ENCODE results near the gene COPG2.

COPG2 gene, protein sequence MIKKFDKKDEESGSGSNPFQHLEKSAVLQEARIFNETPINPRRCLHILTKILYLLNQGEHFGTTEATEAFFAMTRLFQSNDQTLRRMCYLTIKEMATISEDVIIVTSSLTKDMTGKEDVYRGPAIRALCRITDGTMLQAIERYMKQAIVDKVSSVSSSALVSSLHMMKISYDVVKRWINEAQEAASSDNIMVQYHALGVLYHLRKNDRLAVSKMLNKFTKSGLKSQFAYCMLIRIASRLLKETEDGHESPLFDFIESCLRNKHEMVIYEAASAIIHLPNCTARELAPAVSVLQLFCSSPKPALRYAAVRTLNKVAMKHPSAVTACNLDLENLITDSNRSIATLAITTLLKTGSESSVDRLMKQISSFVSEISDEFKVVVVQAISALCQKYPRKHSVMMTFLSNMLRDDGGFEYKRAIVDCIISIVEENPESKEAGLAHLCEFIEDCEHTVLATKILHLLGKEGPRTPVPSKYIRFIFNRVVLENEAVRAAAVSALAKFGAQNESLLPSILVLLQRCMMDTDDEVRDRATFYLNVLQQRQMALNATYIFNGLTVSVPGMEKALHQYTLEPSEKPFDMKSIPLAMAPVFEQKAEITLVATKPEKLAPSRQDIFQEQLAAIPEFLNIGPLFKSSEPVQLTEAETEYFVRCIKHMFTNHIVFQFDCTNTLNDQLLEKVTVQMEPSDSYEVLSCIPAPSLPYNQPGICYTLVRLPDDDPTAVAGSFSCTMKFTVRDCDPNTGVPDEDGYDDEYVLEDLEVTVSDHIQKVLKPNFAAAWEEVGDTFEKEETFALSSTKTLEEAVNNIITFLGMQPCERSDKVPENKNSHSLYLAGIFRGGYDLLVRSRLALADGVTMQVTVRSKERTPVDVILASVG

GRCh38 chr7:130668258-130669084, at the start of gene COPG2:
Gene COPG2, minus strand, starts transcription at chr7:130668748. Its CDS starts 80 bp downstream, at chr7:130668668.
- Histone ChIP-seq H3K79me2 (ENCODE audit: control insufficient read depth, low read length) (no peaks in the 10 kb centered on the region; the same call in 1 of the 2 replicates), H3K36me3 (ENCODE audit: control insufficient read depth, low read length) (no peaks in the 10 kb centered on the region), H3K4me2 (ENCODE audit: low read length) (peak within 1 kb of the TSS; percentile 87), H3K4me1 (ENCODE audit: control insufficient read depth, low read length) (peaks cover 18% of the 10 kb centered on the region), H3F3A (ENCODE audit: control insufficient read depth, insufficient read depth) (0 out of 2 replicates have a peak, but pooled peaks cover 3% of the 10 kb centered on the region), H4K20me1 (ENCODE audit: control insufficient read depth, insufficient read depth, low read depth, low read length) (no peaks in the 10 kb centered on the region), H3K27me3 (ENCODE audit: control insufficient read depth, low read length) (no peaks in the 10 kb centered on the region), H3K27ac (ENCODE audit: low read depth, low read length) (peak within 1 kb of the TSS; percentile 48; the same call in 1 of the 2 replicates), H3K9me3 (ENCODE audit: control insufficient read depth, insufficient read depth, low read length) (no peaks in the 10 kb centered on the region), H3K4me3 (ENCODE audit: low read length) (peak within 1 kb of the TSS; percentile 86), H3K9me2 (replicated peaks; ENCODE audit: control insufficient read depth, low read length) (no peaks in the 10 kb centered on the region)
- TF ChIP-seq, protein P1, sequence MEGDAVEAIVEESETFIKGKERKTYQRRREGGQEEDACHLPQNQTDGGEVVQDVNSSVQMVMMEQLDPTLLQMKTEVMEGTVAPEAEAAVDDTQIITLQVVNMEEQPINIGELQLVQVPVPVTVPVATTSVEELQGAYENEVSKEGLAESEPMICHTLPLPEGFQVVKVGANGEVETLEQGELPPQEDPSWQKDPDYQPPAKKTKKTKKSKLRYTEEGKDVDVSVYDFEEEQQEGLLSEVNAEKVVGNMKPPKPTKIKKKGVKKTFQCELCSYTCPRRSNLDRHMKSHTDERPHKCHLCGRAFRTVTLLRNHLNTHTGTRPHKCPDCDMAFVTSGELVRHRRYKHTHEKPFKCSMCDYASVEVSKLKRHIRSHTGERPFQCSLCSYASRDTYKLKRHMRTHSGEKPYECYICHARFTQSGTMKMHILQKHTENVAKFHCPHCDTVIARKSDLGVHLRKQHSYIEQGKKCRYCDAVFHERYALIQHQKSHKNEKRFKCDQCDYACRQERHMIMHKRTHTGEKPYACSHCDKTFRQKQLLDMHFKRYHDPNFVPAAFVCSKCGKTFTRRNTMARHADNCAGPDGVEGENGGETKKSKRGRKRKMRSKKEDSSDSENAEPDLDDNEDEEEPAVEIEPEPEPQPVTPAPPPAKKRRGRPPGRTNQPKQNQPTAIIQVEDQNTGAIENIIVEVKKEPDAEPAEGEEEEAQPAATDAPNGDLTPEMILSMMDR (IDR thresholded peaks at IDR 0.05; ENCODE audit: low read depth, low read length, poor library complexity, severe bottlenecking), result no peak
- TF ChIP-seq EZH2phosphoT487 (IDR thresholded peaks at IDR 0.05; ENCODE audit: borderline replicate concordance, low read length), result no peak

DNA sequence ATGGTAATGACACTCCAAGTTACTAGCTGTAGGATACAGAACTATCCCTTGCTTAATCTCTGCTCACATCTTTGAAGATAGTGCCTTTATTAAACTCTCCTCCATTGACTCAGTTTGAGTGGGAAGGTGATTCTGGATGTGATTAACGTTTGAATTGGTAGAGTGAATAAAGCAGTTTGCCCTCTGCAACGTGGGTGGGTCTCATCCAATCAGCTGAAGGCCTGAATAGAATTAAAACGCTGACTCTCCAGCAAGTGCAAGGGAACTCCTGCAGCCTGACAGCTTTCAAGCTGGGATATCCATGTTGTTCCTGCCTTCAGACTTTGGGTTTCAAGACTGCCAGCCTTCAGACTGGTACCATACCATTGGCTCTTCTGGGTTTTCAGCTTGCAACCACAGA, 43.9 kb upstream of the COPG2 start:
- H3K4me3 ChIP-seq (ENCODE audit: low read length), result no peak overlapping the region
- no peaks in the 10 kb centered on the region for H3K79me2 ChIP-seq (ENCODE audit: control insufficient read depth, low read length)
- H3K27ac ChIP-seq (ENCODE audit: low read depth, low read length), result no peak overlapping the region
- no peaks in the 10 kb centered on the region for H3K9me3 ChIP-seq (ENCODE audit: control insufficient read depth, insufficient read depth, low read length)
- no peaks in the 10 kb centered on the region for H4K20me1 ChIP-seq (ENCODE audit: control insufficient read depth, insufficient read depth, low read depth, low read length)
- H3K27me3 ChIP-seq (ENCODE audit: control insufficient read depth, low read length), result peaks cover 10% of the 10 kb centered on the region
- H3K9me2 ChIP-seq (replicated peaks; ENCODE audit: control insufficient read depth, low read length), result no peaks in the 10 kb centered on the region
- no peak for TF ChIP-seq EZH2phosphoT487 (IDR thresholded peaks at IDR 0.05; ENCODE audit: borderline replicate concordance, low read length)
- TF ChIP-seq, protein P1 (IDR thresholded peaks at IDR 0.05; ENCODE audit: low read depth, low read length, poor library complexity, severe bottlenecking), result no peak
- no peaks in the 10 kb centered on the region for H3K36me3 ChIP-seq (ENCODE audit: control insufficient read depth, low read length)
- H3K4me1 ChIP-seq (ENCODE audit: control insufficient read depth, low read length), result no peaks in the 10 kb centered on the region
- no peaks in the 10 kb centered on the region for H3F3A ChIP-seq (ENCODE audit: control insufficient read depth, insufficient read depth)
- H3K4me2 ChIP-seq (ENCODE audit: low read length), result no peak overlapping the region

- 0 out of 2 replicates have a peak, but pooled peaks cover 8% of the 10 kb centered on the region for H3K27me3 ChIP-seq (ENCODE audit: control insufficient read depth, low read length)
- no peak overlapping the region for H3K4me2 ChIP-seq (ENCODE audit: low read length)
- no peaks in the 10 kb centered on the region for H3K9me2 ChIP-seq (replicated peaks; ENCODE audit: control insufficient read depth, low read length)
- H3K36me3 ChIP-seq (ENCODE audit: control insufficient read depth, low read length), result no peaks in the 10 kb centered on the region
- no peak overlapping the region for H3K4me3 ChIP-seq (ENCODE audit: low read length)
- no peaks in the 10 kb centered on the region for H4K20me1 ChIP-seq (ENCODE audit: control insufficient read depth, insufficient read depth, low read depth, low read length)
- no peaks in the 10 kb centered on the region for H3K9me3 ChIP-seq (ENCODE audit: control insufficient read depth, insufficient read depth, low read length)
- TF ChIP-seq, protein P1 (IDR thresholded peaks at IDR 0.05; ENCODE audit: low read depth, low read length, poor library complexity, severe bottlenecking), result no peak
- TF ChIP-seq EZH2phosphoT487 (IDR thresholded peaks at IDR 0.05; ENCODE audit: borderline replicate concordance, low read length), result no peak
- no peaks in the 10 kb centered on the region for H3K79me2 ChIP-seq (ENCODE audit: control insufficient read depth, low read length)
- H3K4me1 ChIP-seq (ENCODE audit: control insufficient read depth, low read length), result no peaks in the 10 kb centered on the region
- H3K27ac ChIP-seq (ENCODE audit: low read depth, low read length), result no peak overlapping the region
- H3F3A ChIP-seq (ENCODE audit: control insufficient read depth, insufficient read depth), result no peaks in the 10 kb centered on the region
Measured at GRCh38 chr7:130708766-130709165, 40.2 kb upstream of the COPG2 start.
